A549 treated with DMSO at 1 μM for 4 hours (cell line): Measurements from ENCODE around the gene PIK3IP1. TPM values are rescaled to one million over a fixed set of nuclear protein-coding genes. Genes with fewer than 3 reads are reported as not detected.

ENCODE experiments used
- total RNA-seq: library from RNA; stranded (reverse); fragments of 200-300 nt; extraction: Qiagen RNA extraction; gene quantifications from 5 replicates; pipeline ENCODE4 v1.2.3, GENCODE V29; 2022; ENCODE audit warnings: low read depth

The PIK3IP1 gene, protein sequence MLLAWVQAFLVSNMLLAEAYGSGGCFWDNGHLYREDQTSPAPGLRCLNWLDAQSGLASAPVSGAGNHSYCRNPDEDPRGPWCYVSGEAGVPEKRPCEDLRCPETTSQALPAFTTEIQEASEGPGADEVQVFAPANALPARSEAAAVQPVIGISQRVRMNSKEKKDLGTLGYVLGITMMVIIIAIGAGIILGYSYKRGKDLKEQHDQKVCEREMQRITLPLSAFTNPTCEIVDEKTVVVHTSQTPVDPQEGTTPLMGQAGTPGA
- 1.2 to 2.1 TPM (median 1.3 TPM) in 5 replicates for total RNA-seq

DNA sequence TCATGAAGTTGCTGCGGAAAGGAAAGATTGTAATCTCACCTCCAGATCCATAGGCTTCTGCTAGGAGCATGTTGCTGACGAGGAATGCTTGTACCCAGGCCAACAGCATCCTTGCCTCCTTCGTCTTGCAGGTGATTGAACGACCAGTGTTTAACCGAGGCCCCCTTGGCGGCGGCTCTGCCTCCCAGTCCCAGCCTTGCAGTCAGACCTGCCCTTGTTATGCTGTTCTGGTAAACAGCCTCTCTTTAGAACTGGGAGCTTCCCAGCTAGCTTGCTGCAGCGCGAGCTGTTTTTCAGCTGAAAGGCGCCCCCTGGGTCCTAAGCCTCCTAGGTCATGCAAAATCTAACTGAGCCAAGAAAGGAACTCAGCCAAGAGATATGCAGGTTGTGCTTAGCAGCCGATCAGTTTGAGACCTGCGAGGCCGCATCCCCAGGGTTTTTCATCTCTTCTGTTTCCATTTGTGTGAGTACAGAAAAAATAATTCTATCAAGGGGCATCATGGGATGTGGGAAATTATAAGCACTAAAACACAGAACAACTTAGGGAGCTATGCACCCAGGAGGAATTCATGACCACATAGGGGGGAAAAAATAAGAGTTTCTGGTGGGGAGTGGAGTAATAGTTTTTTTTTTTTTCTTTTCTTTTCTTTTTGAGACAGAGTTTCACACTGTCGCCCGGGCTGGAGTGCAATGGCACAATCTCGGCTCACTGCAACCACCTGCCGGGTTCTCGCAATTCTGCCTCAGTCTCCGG, at the start of gene PIK3IP1:
Gene PIK3IP1, minus strand, starts transcription at position 253 of the 754 bp plus-strand sequence. Its CDS starts 144 bp downstream, at position 109.

Other genes starting within 250 kb of the PIK3IP1 start
- 24.5 to 37.9 TPM (median 34.7 TPM) in 5 replicates for gene SMTN, start 211.2 kb downstream of the PIK3IP1 start, total RNA-seq
- gene SELENOM, start 184.9 kb downstream of the PIK3IP1 start, total RNA-seq: 65.3 to 74.2 TPM (median 66.6 TPM) in 5 replicates
- gene INPP5J, start 169.5 kb downstream of the PIK3IP1 start, total RNA-seq: 0.55 to 0.80 TPM (median 0.68 TPM) in 5 replicates
- gene PLA2G3, start 152.0 kb downstream of the PIK3IP1 start, total RNA-seq: not detected in 5 replicates
- gene RNF185, start 132.3 kb downstream of the PIK3IP1 start, total RNA-seq: 22.7 to 26.8 TPM (median 25.9 TPM) in 5 replicates
- gene LIMK2, start 80.2 kb downstream of the PIK3IP1 start, total RNA-seq: 7.6 to 9.2 TPM (median 8.5 TPM) in 5 replicates
- 19.9 to 22.1 TPM (median 21.2 TPM) in 5 replicates for gene PATZ1, start 53.9 kb upstream of the PIK3IP1 start, total RNA-seq
- 55.5 to 92.9 TPM (median 61.2 TPM) in 5 replicates for gene DRG1, start 107.1 kb upstream of the PIK3IP1 start, total RNA-seq
- 12.7 to 17.2 TPM (median 13.1 TPM) in 5 replicates for gene EIF4ENIF1, start 197.4 kb upstream of the PIK3IP1 start, total RNA-seq
- gene SFI1, start 204.0 kb upstream of the PIK3IP1 start, total RNA-seq: 8.3 to 12.3 TPM (median 11.6 TPM) in 5 replicates